IMR-90 (cell line): ENCODE measurements around the gene GSTA1. TPM values are rescaled to one million over a fixed set of nuclear protein-coding genes. Genes with fewer than 3 reads are reported as not detected.
"Not testable (repeated sequence)": the region's sequence is repeated elsewhere in the genome, so short reads cannot be mapped to it uniquely, and the experiment has no call there.

Experiments used
- ATAC-seq: fragments of 200-7000 bp; cut with Tn5 transposase; 2 replicates; pipeline ENCODE4 v1.9.1; 2020; ENCODE audit warnings: low read depth, mild to moderate bottlenecking, moderate library complexity
- BruUV-seq: library from RNA; stranded (reverse); fragments of 400-500 nt; replicated peaks from 2 replicates; lab custom pipeline; 2021; lab: Mats Ljungman, UMichigan
- CTCF ChIA-PET: fragments of 300-600 bp; formaldehyde crosslinking; extraction: SDS; loops from one replicate; lab custom pipeline; 2021; ENCODE audit warnings: antibody characterized with exemption; lab: Yijun Ruan, JAX
- POLR2A ChIA-PET: fragments of 300-600 bp; sonication (Branson Sonifier 250); formaldehyde crosslinking; loops from one replicate; lab custom pipeline; 2022; ENCODE audit warnings: antibody characterized with exemption; ENCODE audit not compliant: unreplicated experiment; lab: Charles Lee
- DNase-seq: peaks from one replicate; pipeline ENCODE4 v3.0.0; 2013
- H2AFZ ChIP-seq: replicated peaks from 2 replicates; pipeline ENCODE3; 2013; ENCODE audit warnings: low read length, mild to moderate bottlenecking; ENCODE audit not compliant: poor library complexity
- H2AK5ac ChIP-seq: 2 replicates; pipeline ENCODE4 v1.6.1; 2013; ENCODE audit warnings: low read depth, low read length, inconsistent platforms
- H2AK9ac ChIP-seq: replicated peaks from 2 replicates; pipeline ENCODE3; 2013; ENCODE audit warnings: mild to moderate bottlenecking, low read depth, low read length, moderate library complexity; ENCODE audit not compliant: poor library complexity
- H2BK120ac ChIP-seq: 2 replicates; pipeline ENCODE4 v1.6.1; 2013; ENCODE audit warnings: low read depth, low read length, inconsistent platforms
- H2BK15ac ChIP-seq: 3 replicates; pipeline ENCODE4 v1.6.1; 2013; ENCODE audit warnings: low read depth, low read length, inconsistent platforms
- H2BK20ac ChIP-seq: 2 replicates; pipeline ENCODE4 v1.6.1; 2013; ENCODE audit warnings: low read depth, mild to moderate bottlenecking, inconsistent platforms, low read length, moderate library complexity
- H2BK5ac ChIP-seq: 2 replicates; pipeline ENCODE4 v1.6.1; 2013; ENCODE audit warnings: mild to moderate bottlenecking, low read depth, low read length, inconsistent platforms; ENCODE audit not compliant: poor library complexity, severe bottlenecking
- H3K14ac ChIP-seq: replicated peaks from 2 replicates; pipeline ENCODE4 v1.6.1; 2013; ENCODE audit warnings: low read depth, low read length, inconsistent platforms
- H3K18ac ChIP-seq: 2 replicates; pipeline ENCODE4 v1.6.1; 2013; ENCODE audit warnings: low read depth, low read length, control low read depth
- H3K23ac ChIP-seq: 2 replicates; pipeline ENCODE4 v1.6.1; 2013; ENCODE audit warnings: low read depth, low read length, inconsistent platforms
- H3K27ac ChIP-seq: 2 replicates; pipeline ENCODE4 v1.5.1; 2013; ENCODE audit warnings: mild to moderate bottlenecking, control low read depth, low read length; ENCODE audit not compliant: insufficient read depth
- H3K27me3 ChIP-seq: 2 replicates; pipeline ENCODE4 v1.6.1; 2013; ENCODE audit warnings: low read length; ENCODE audit not compliant: control insufficient read depth, insufficient read depth
- H3K36me3 ChIP-seq: 2 replicates; pipeline ENCODE4 v1.6.1; 2013; ENCODE audit warnings: low read length, mixed read lengths; ENCODE audit not compliant: control insufficient read depth, insufficient read depth
- H3K4ac ChIP-seq: 2 replicates; pipeline ENCODE4 v1.6.1; 2013; ENCODE audit warnings: low read depth, low read length, inconsistent platforms
- H3K4me1 ChIP-seq: 2 replicates; pipeline ENCODE4 v1.6.1; 2013; ENCODE audit warnings: low read length, mixed read lengths; ENCODE audit not compliant: control insufficient read depth, insufficient read depth
- H3K4me2 ChIP-seq: 2 replicates; pipeline ENCODE4 v1.6.1; 2013; ENCODE audit warnings: low read depth, mild to moderate bottlenecking, control low read depth, low read length, moderate library complexity
- H3K4me3 ChIP-seq: 2 replicates; pipeline ENCODE4 v1.5.1; 2013; ENCODE audit warnings: low read depth, mild to moderate bottlenecking, control low read depth, low read length, moderate library complexity; ENCODE audit not compliant: insufficient read depth
- H3K56ac ChIP-seq: 2 replicates; pipeline ENCODE4 v1.6.1; 2013; ENCODE audit warnings: low read length, inconsistent platforms; ENCODE audit not compliant: insufficient read depth; ENCODE audit errors: extremely low read depth
- H3K79me1 ChIP-seq, 2 experiments: 2 replicates each; pipeline ENCODE4 v1.6.1; 2013; ENCODE audit warnings: low read length in 2 of 2, inconsistent platforms in 1 of 2, low read depth in 1 of 2
- H3K9ac ChIP-seq: 2 replicates; pipeline ENCODE4 v1.6.1; 2013; ENCODE audit warnings: low read depth, low read length, control low read depth
- H3K9me1 ChIP-seq: 2 replicates; pipeline ENCODE4 v1.6.1; 2013; ENCODE audit warnings: low read length, inconsistent platforms; ENCODE audit not compliant: insufficient read depth
- H3K9me3 ChIP-seq: 2 replicates; pipeline ENCODE4 v1.6.1; 2013; ENCODE audit warnings: low read length; ENCODE audit not compliant: control insufficient read depth, insufficient read depth
- H4K20me1 ChIP-seq: 2 replicates; pipeline ENCODE4 v1.6.1; 2013; ENCODE audit warnings: low read length, inconsistent platforms; ENCODE audit not compliant: insufficient read depth
- H4K5ac ChIP-seq: 2 replicates; pipeline ENCODE4 v1.6.1; 2013; ENCODE audit warnings: mild to moderate bottlenecking, low read depth, low read length, control low read depth
- H4K8ac ChIP-seq, 2 experiments: 2 replicates each; pipeline ENCODE4 v1.6.1; 2013; ENCODE audit warnings: low read depth in 2 of 2, low read length in 2 of 2, control low read depth in 1 of 2, inconsistent platforms in 1 of 2
- H4K91ac ChIP-seq: 2 replicates; pipeline ENCODE4 v1.6.1; 2013; ENCODE audit warnings: low read depth, low read length, inconsistent platforms; ENCODE audit not compliant: insufficient read depth
- WGBS, 2 experiments: methylation state at CpG; one replicate each; pipeline versions ENCODE4 v1.1.5 to v1.1.7; 2013; ENCODE audit warnings: missing lambda C conversion rate in 2 of 2; ENCODE audit not compliant: insufficient read length in 1 of 2; ENCODE audit errors: extremely low coverage in 2 of 2; 5-methylcytosine and 5-hydroxymethylcytosine counted together
- dilution Hi-C: fragments of 300-500 bp; cut with HindIII; formaldehyde crosslinking; loops from one replicate; pipeline ENCODE4 v1.14.3; 2018; ENCODE audit warnings: low sequenced_read_pairs; ENCODE audit not compliant: unreplicated experiment
- in situ Hi-C: fragments of 300-500 bp; cut with MboI; formaldehyde crosslinking; loops from 3 replicates; pipeline ENCODE4 v1.14.3; 2019; ENCODE audit warnings: low sequenced_read_pairs, inconsistent platforms, mixed read lengths
- intact Hi-C: fragments of 100-400 bp; cut with micrococcal nuclease; formaldehyde crosslinking; loops from 2 replicates; pipeline ENCODE4 v1.10.0; 2022
- polyA plus RNA-seq, 3 experiments: library from polyadenylated mRNA; depleted of rRNA; stranded (reverse); fragments of >200 nt; gene quantifications; 2 replicates each; pipeline ENCODE4 v1.2.3, GENCODE V29; 2012; ENCODE audit warnings: low replicate concordance in 1 of 3
- total RNA-seq: library from RNA; depleted of rRNA; stranded (reverse); fragments of >200 nt; gene quantifications from 2 replicates; pipeline ENCODE4 v1.2.3, GENCODE V29; 2012

The GSTA1 gene
- total and polyA plus RNA-seq, 2 of the 4 experiments (the other 2 are of a cell fraction), result 0.18 to 0.31 TPM

DNA sequence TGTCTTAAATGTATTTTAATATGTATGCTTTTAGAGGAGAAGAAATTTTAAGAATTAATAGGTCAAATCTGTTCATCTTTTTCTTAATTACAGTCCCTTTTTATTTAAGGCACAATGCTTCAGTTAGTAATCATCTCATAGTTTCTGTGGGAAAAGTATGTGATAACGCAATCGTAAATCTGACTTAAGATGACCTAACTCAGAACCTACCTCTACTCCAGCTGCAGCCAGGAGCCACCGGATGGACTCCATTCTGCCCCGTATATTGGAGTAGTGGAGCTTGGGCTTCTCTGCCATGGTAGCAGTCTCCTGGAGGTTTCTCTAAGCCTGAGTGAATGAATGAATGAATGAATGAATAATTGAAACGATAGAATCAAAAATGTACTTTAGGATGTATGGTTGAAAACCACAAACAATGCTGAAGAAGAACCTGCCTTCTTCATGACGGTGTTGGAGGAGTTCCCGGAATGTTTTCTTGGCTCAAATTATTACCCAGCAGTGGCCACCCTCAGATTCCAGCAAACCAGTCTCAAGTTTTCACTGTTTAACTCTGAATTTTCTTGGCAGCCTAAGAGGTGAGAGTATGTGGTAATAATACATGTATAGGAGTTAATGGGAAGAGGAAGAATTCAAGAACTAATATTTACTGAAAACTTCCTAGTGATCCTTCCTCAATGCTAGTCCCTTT is 45.8 kb downstream of the GSTA1 start:
- H4K8ac ChIP-seq, H3K14ac ChIP-seq, H2BK20ac ChIP-seq, POLR2A ChIA-PET, H3K4me3 ChIP-seq, H3K4ac ChIP-seq, H3K27ac ChIP-seq, H4K91ac ChIP-seq, H4K5ac ChIP-seq, BruUV-seq, H3K23ac ChIP-seq, H2BK15ac ChIP-seq, intact Hi-C loops, H3K9me1 ChIP-seq, H2AK9ac ChIP-seq, H3K36me3 ChIP-seq, H3K18ac ChIP-seq, H2BK120ac ChIP-seq, H4K20me1 ChIP-seq, in situ Hi-C loops, H3K79me1 ChIP-seq, H2AK5ac ChIP-seq, H3K9me3 ChIP-seq, H3K4me2 ChIP-seq, H3K9ac ChIP-seq, dilution Hi-C loops, H3K4me1 ChIP-seq, H2BK5ac ChIP-seq, H3K56ac ChIP-seq, H2AFZ ChIP-seq: not testable (repeated sequence)
- H3K27me3 ChIP-seq, result peaks cover 11% of the 10 kb centered on the region
- CTCF ChIA-PET, result interaction anchor here (0.6 kb wide), 1 partner anchor 100 kb away, joined by 3 read pairs; no protein-coding TSS in a partner anchor
- DNase-seq, result peak; percentile 74
- WGBS, 2 experiments, result no CpG with 5 or more reads among the region's 7 CpGs
- ATAC-seq, result peak; percentile 27
